A673 (cell line): ENCODE measurements around the gene FREM1.

Source experiments
- EZH2 ChIP-seq: fragments of 200-600 bp; sonication (generic); IDR thresholded peaks from 2 replicates; pipeline ENCODE4 v1.6.1; 2017; ENCODE audit warnings: borderline replicate concordance, low read depth, mild to moderate bottlenecking, mixed read lengths, antibody characterized with exemption, low read length; ENCODE audit not compliant: poor library complexity, severe bottlenecking
- TF ChIP-seq, protein P1 (sequence below): fragments of 300-800, 200-600 bp; sonication (generic); conservative IDR thresholded peaks from 2 replicates; pipeline ENCODE4 v1.5.1; 2017; ENCODE audit warnings: low read depth, mild to moderate bottlenecking, antibody characterized with exemption, low read length, moderate library complexity, mixed read lengths

DNA sequence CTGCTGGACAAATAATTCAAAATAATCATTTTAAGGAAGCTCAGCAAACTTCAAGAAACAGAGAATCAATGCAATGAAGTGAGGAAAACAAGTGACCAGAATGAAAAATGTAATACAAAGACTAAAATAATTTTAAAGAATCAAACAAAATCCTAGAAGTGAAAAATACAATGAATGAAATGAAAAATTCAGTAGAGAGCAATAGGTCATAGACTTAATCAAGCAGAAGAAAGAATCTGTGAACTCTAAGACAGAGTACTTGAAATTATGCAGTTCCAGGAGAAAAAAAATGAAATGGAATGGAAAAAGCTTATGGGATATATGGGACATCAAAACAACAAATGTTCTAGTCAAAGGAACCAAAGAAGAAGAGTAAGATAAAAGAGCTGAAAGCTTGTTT, 205.1 kb downstream of the FREM1 start:
- TF ChIP-seq, protein P1, sequence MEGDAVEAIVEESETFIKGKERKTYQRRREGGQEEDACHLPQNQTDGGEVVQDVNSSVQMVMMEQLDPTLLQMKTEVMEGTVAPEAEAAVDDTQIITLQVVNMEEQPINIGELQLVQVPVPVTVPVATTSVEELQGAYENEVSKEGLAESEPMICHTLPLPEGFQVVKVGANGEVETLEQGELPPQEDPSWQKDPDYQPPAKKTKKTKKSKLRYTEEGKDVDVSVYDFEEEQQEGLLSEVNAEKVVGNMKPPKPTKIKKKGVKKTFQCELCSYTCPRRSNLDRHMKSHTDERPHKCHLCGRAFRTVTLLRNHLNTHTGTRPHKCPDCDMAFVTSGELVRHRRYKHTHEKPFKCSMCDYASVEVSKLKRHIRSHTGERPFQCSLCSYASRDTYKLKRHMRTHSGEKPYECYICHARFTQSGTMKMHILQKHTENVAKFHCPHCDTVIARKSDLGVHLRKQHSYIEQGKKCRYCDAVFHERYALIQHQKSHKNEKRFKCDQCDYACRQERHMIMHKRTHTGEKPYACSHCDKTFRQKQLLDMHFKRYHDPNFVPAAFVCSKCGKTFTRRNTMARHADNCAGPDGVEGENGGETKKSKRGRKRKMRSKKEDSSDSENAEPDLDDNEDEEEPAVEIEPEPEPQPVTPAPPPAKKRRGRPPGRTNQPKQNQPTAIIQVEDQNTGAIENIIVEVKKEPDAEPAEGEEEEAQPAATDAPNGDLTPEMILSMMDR = no peak
- TF ChIP-seq EZH2 = no peak
